Measurements from ENCODE around the gene DNAJC11.

GRCh38 chr1:6685381-6685780 lies 16.2 kb downstream of the DNAJC11 start:
- TF ChIP-seq CTCF (IDR thresholded peaks at IDR 0.05) (no peak), POLR2A (IDR thresholded peaks at IDR 0.05) (no peak)
